ENCODE data around the gene CCZ1B.
"Not testable (repeated sequence)": the region's sequence is repeated elsewhere in the genome, so short reads cannot be mapped to it uniquely, and the experiment has no call there.

The CCZ1B gene

GRCh38 chr7:6830026-6830425, 4.0 kb upstream of the CCZ1B start:
- not testable (repeated sequence) for DNase-seq

- not testable (repeated sequence) for DNase-seq
Measured at GRCh38 chr7:6829616-6830015, 3.5 kb upstream of the CCZ1B start.

GRCh38 chr7:6827180-6827579, 1.1 kb upstream of the CCZ1B start:
- not testable (repeated sequence) for DNase-seq

GRCh38 chr7:6825236-6826125, 594 bp downstream of the CCZ1B start:
- not testable (repeated sequence) for DNase-seq

- DNase-seq, result not testable (repeated sequence)
Measured at GRCh38 chr7:6821622-6822021, 4.5 kb downstream of the CCZ1B start.

- not testable (repeated sequence) for DNase-seq
Measured at GRCh38 chr7:6815470-6815869, 10.6 kb downstream of the CCZ1B start.

- not testable (repeated sequence) for DNase-seq
Measured at GRCh38 chr7:6813011-6813410, 13.1 kb downstream of the CCZ1B start.

- DNase-seq, result not testable (repeated sequence)
Measured at GRCh38 chr7:6807959-6808358, 18.1 kb downstream of the CCZ1B start.

- DNase-seq, result not testable (repeated sequence)
Measured at GRCh38 chr7:6807393-6807918, 18.6 kb downstream of the CCZ1B start.

- not testable (repeated sequence) for DNase-seq
Measured at GRCh38 chr7:6800331-6800730, 25.7 kb downstream of the CCZ1B start.

GRCh38 chr7:6799887-6800286, 26.2 kb downstream of the CCZ1B start:
- not testable (repeated sequence) for DNase-seq

GRCh38 chr7:6798047-6798446, 28.0 kb downstream of the CCZ1B start:
- not testable (repeated sequence) for DNase-seq

- not testable (repeated sequence) for DNase-seq
Measured at GRCh38 chr7:6797218-6797617, 28.9 kb downstream of the CCZ1B start.

GRCh38 chr7:6794276-6794675, 31.8 kb downstream of the CCZ1B start:
- DNase-seq, result not testable (repeated sequence)

- DNase-seq, result not testable (repeated sequence)
Measured at GRCh38 chr7:6792113-6792872, 33.8 kb downstream of the CCZ1B start.

- not testable (repeated sequence) for DNase-seq
Measured at GRCh38 chr7:6789353-6789752, 36.7 kb downstream of the CCZ1B start.

- DNase-seq, result not testable (repeated sequence)
Measured at GRCh38 chr7:6781581-6781980, 44.5 kb downstream of the CCZ1B start.

- DNase-seq, result not testable (repeated sequence)
Measured at GRCh38 chr7:6761186-6761585, 64.9 kb downstream of the CCZ1B start.

- not testable (repeated sequence) for DNase-seq
Measured at GRCh38 chr7:6753964-6754363, 72.1 kb downstream of the CCZ1B start, which contains the start of gene RSPH10B2. Gene RSPH10B2, plus strand, starts transcription at chr7:6754103. Its CDS starts 3,575 bp downstream, at chr7:6757678.

- not testable (repeated sequence) for DNase-seq
Measured at GRCh38 chr7:6750173-6750572, 75.9 kb downstream of the CCZ1B start.

GRCh38 chr7:6749335-6749734, 76.7 kb downstream of the CCZ1B start:
- not testable (repeated sequence) for DNase-seq
